IPS DF 6.9 (cell line): ENCODE data around the gene SETD2.

Experiments
- DNase-seq: peaks from one replicate; pipeline ENCODE4 v3.0.0-alpha.2; 2013; ENCODE audit warnings: low read depth, low spot score
- H3K27ac ChIP-seq: one replicate; pipeline ENCODE4 v1.5.1; 2013; ENCODE audit warnings: low read length, control low read depth
- H3K27me3 ChIP-seq: 2 replicates; pipeline ENCODE4 v1.6.1; 2013; ENCODE audit warnings: mild to moderate bottlenecking, low read length; ENCODE audit not compliant: control insufficient read depth, insufficient read depth
- H3K36me3 ChIP-seq: 2 replicates; pipeline ENCODE4 v1.6.1; 2013; ENCODE audit warnings: low read length; ENCODE audit not compliant: control insufficient read depth, insufficient read depth
- H3K4me1 ChIP-seq: 2 replicates; pipeline ENCODE4 v1.6.1; 2013; ENCODE audit warnings: low read length; ENCODE audit not compliant: control insufficient read depth, insufficient read depth
- H3K4me3 ChIP-seq: 2 replicates; pipeline ENCODE4 v1.5.1; 2013; ENCODE audit warnings: mild to moderate bottlenecking, low read length
- H3K9me3 ChIP-seq: 2 replicates; pipeline ENCODE4 v1.6.1; 2013; ENCODE audit warnings: low read length, inconsistent platforms; ENCODE audit not compliant: control insufficient read depth, insufficient read depth
- WGBS: extraction: QIAGEN DNeasy Blood & Tissue Kit; methylation state at CpG from one replicate; pipeline ENCODE4 v1.1.7; 2013; ENCODE audit warnings: mixed read lengths, missing lambda C conversion rate; ENCODE audit not compliant: insufficient read length, insufficient coverage; 5-methylcytosine and 5-hydroxymethylcytosine counted together

Gene SETD2

DNA sequence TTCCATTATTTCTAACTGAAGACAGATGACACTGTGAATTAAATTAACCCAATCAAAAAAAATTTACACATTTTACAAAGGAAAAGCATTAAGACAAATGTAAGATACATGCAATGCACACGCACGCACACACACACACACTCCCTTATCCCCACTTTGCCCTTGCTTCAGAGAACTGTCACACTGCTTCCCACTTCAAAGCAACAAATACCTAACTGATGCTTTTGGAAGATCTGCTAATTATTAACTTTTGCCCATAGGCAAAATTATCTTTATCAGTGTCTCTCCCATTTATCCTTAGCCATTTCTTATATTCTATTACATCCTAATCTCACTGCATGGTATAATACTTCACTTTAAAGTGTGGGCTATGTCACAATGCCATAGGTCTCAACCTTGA, 60.3 kb downstream of the SETD2 start:
- H3K36me3 ChIP-seq: no peaks in the 10 kb centered on the region; the same call in 1 of the 2 replicates
- H3K27ac ChIP-seq: no peak overlapping the region

DNA sequence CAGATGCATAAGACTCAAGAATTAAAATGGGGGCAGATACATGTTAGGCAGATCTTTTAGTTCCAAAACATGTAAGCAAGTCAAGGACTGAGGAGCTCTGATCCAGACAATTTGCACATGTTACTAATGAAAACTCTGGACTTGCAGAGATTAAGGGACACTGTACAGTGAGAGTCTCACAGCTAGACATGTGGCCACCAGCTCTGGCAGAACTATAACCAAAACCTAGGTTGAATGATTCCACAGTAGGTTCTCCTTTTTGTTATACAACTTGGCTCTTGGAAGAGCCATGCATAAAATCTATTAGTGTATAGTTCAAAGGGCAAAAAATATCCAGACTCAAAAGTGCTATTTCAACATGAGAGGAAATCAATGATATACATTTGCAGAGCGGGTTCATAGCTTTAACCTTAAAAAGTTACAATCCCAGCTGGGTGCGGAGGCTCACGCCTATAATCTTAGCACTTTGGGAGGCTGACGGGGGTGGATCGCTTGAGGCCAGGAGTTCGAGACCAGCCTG, 61.8 kb downstream of the SETD2 start:
- H3K27me3 ChIP-seq: no peaks in the 10 kb centered on the region
- no CpG with 5 or more reads among the region's 6 CpGs for WGBS
- no peak for DNase-seq
- no peaks in the 10 kb centered on the region for H3K4me1 ChIP-seq
- no peaks in the 10 kb centered on the region; the same call in 1 of the 2 replicates for H3K36me3 ChIP-seq
- H3K4me3 ChIP-seq: no peak overlapping the region
- H3K9me3 ChIP-seq: no peaks in the 10 kb centered on the region
- H3K27ac ChIP-seq: no peak overlapping the region

More for the DNA sequence above, 60.3 kb downstream of the SETD2 start:
- Histone ChIP-seq H3K9me3 (no peaks in the 10 kb centered on the region), H3K27me3 (no peaks in the 10 kb centered on the region), H3K4me3 (no peak overlapping the region), H3K4me1 (no peaks in the 10 kb centered on the region)
- DNase-seq: no peak
- WGBS: no CpG with 5 or more reads among the region's 2 CpGs

GRCh38 chr3:47098910-47099309, 65.0 kb downstream of the SETD2 start:
- no peak for DNase-seq
- Histone ChIP-seq H3K27ac (no peak overlapping the region), H3K36me3 (no peaks in the 10 kb centered on the region; the same call in 1 of the 2 replicates), H3K27me3 (no peaks in the 10 kb centered on the region), H3K4me3 (no peak overlapping the region), H3K4me1 (no peaks in the 10 kb centered on the region), H3K9me3 (no peaks in the 10 kb centered on the region)
- no CpG with 5 or more reads among the region's 2 CpGs for WGBS

DNA sequence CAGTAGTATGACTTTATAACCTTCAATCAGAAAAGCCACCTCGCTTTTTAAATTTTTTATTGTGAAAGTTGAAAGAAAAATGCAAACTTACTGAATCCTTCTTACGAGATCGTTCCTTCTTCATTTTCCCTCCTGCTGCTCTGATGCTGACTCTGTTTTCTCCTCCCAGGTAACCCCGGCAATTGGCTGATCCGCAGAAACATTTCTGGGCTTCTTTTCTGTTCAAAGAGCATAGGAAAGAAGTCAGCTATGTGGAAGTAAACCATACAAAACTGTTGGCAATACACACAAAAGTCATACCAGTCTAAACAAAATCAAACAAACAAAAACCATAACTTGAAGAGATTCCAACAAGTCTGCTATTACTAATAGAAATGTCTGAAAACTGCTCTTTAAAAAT, 66.0 kb downstream of the SETD2 start:
- Histone ChIP-seq H3K4me1 (no peaks in the 10 kb centered on the region), H3K36me3 (no peaks in the 10 kb centered on the region; the same call in 1 of the 2 replicates), H3K27me3 (no peaks in the 10 kb centered on the region), H3K4me3 (no peak overlapping the region), H3K9me3 (no peaks in the 10 kb centered on the region), H3K27ac (no peak overlapping the region)
- WGBS: no CpG with 5 or more reads among the region's 5 CpGs
- no peak for DNase-seq

- Histone ChIP-seq H3K27ac (no peak overlapping the region), H3K9me3 (no peaks in the 10 kb centered on the region), H3K36me3 (no peaks in the 10 kb centered on the region; the same call in 1 of the 2 replicates), H3K4me1 (no peaks in the 10 kb centered on the region), H3K27me3 (no peaks in the 10 kb centered on the region), H3K4me3 (no peak overlapping the region)
- no peak for DNase-seq
- WGBS: no CpG with 5 or more reads among the region's 1 CpG
These were observed 67.0 kb downstream of the SETD2 start for GRCh38 chr3:47096959-47097358.

DNA sequence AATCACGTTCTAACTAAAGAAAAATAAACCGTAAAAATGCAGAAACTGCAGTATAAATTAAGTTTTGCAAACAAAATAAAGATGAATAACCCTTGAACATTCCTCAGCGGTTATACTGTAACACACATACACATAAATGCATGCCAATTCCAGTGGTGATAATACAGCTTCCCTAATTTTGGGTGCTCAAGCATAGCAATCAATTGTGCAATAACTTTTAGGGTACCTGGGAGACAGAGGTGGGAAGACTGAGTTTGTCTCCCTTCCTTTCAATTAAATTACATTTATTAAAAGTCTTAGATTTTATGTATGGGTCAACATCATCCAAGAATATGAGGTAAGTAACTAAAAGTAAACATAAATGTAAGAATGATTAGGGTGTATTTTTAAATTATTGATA, 71.8 kb downstream of the SETD2 start:
- Histone ChIP-seq H3K9me3 (no peaks in the 10 kb centered on the region), H3K27ac (no peak overlapping the region), H3K36me3 (no peaks in the 10 kb centered on the region), H3K4me1 (no peaks in the 10 kb centered on the region), H3K27me3 (no peaks in the 10 kb centered on the region), H3K4me3 (no peak overlapping the region)
- no peak for DNase-seq
- no CpG with 5 or more reads among the region's 3 CpGs for WGBS

- no CpG with 5 or more reads among the region's 2 CpGs for WGBS
These were observed 74.3 kb downstream of the SETD2 start for GRCh38 chr3:47089630-47090029.

DNA sequence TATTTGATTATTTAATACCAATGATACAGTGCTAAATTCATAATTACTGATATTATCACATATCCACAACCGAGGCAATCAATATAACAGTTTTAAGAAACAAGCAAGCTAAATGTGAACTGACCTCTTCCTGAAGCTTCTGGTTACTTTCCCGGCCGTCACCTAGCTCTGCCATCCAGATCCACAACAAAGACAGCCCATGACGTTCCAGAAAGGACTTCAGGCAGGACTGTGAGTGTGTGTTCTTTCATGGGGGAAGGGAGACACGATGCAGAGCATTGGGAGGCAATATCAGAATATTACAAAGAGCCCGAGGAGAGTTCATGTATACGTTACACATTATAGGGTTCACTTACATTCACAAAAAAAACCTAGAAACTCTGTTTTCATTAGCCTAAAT, 77.8 kb downstream of the SETD2 start:
- WGBS: no CpG with 5 or more reads among the region's 7 CpGs
- peaks cover 6% of the 10 kb centered on the region; the same call in 1 of the 2 replicates for H3K36me3 ChIP-seq

More at GRCh38 chr3:47089630-47090029, 74.3 kb downstream of the SETD2 start:
- Histone ChIP-seq H3K4me3 (no peak overlapping the region), H3K27ac (no peak overlapping the region), H3K36me3 (no peaks in the 10 kb centered on the region), H3K9me3 (no peaks in the 10 kb centered on the region), H3K27me3 (no peaks in the 10 kb centered on the region), H3K4me1 (no peaks in the 10 kb centered on the region)
- DNase-seq: no peak

DNA sequence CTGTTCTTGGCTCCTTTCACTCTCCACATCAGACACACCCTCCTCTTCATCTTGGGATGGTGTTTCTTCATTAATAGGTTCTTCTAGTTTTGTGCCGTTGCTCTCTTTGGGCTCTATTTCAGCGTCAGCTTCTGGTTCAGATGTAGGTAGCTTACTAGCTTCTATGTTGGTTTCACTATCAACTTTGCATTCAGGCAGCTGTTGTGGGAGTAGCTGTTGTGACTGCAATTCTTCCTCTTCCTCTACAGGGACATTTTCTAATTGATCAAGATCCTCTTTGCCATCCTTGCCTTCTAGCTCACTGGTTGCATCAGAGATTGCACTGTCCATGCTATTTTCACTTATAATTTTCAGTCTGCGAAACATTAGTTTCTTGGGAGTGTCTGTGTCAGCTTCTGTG, 80.1 kb downstream of the SETD2 start:
- no peaks in the 10 kb centered on the region for H3K4me1 ChIP-seq
- WGBS: no CpG with 5 or more reads among the region's 3 CpGs
- no peak for DNase-seq
- H3K4me3 ChIP-seq: no peak overlapping the region
- no peaks in the 10 kb centered on the region for H3K27me3 ChIP-seq
- no peak overlapping the region for H3K27ac ChIP-seq
- H3K36me3 ChIP-seq: peaks cover 9% of the 10 kb centered on the region; the same call in 1 of the 2 replicates
- H3K9me3 ChIP-seq: no peaks in the 10 kb centered on the region

More for the DNA sequence above, 77.8 kb downstream of the SETD2 start:
- Histone ChIP-seq H3K27ac (no peak overlapping the region), H3K4me1 (no peaks in the 10 kb centered on the region), H3K27me3 (no peaks in the 10 kb centered on the region), H3K4me3 (no peak overlapping the region), H3K9me3 (no peaks in the 10 kb centered on the region)
- DNase-seq: no peak

GRCh38 chr3:47082519-47082918, 81.4 kb downstream of the SETD2 start:
- DNase-seq: no peak
- Histone ChIP-seq H3K4me1 (no peaks in the 10 kb centered on the region), H3K4me3 (no peak overlapping the region), H3K27me3 (no peaks in the 10 kb centered on the region), H3K9me3 (no peaks in the 10 kb centered on the region), H3K36me3 (peaks cover 9% of the 10 kb centered on the region; the same call in 1 of the 2 replicates), H3K27ac (no peak overlapping the region)
- WGBS: no CpG with 5 or more reads among the region's 1 CpG

DNA sequence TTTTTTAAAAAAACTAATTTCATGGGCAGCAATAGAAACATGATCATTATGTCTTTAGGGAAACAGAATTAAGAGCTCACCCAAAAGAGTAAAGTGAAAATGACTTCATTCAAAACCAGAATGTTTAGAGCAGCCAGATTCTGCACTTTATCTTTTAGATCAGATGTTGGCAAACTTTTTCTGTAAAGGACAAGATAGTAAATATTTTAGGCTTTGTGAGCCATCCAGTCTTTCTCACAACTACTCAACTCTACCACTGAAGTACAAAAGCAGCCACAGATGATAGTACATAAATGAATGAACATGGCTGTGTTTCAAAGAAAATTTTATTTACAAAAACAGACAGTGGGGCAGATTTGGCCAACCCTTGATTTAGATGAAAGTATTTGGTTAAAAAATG, 84.5 kb downstream of the SETD2 start:
- Histone ChIP-seq H3K27me3 (no peaks in the 10 kb centered on the region), H3K4me3 (no peak overlapping the region), H3K4me1 (no peaks in the 10 kb centered on the region), H3K27ac (no peak overlapping the region), H3K9me3 (no peaks in the 10 kb centered on the region), H3K36me3 (peaks cover 9% of the 10 kb centered on the region; the same call in 1 of the 2 replicates)
- no peak for DNase-seq
